Trophoblast cell (in vitro differentiated cells and primary cell): ENCODE data around the gene TRIP10.

Experiments used
- DNase-seq, 2 donors: peaks; one replicate each; pipeline ENCODE4 v3.0.0-alpha.2; 2016
- H2AFZ ChIP-seq: 2 replicates; pipeline ENCODE4 v1.6.1; 2013; ENCODE audit warnings: low read length, moderate library complexity, mild to moderate bottlenecking; ENCODE audit not compliant: insufficient read depth, poor library complexity
- H2AK5ac ChIP-seq: 2 replicates; pipeline ENCODE4 v1.6.1; 2013; ENCODE audit warnings: mild to moderate bottlenecking, low read length
- H2BK120ac ChIP-seq: 2 replicates; pipeline ENCODE4 v1.6.1; 2013; ENCODE audit warnings: low read length, mild to moderate bottlenecking, moderate library complexity; ENCODE audit not compliant: insufficient read depth, poor library complexity
- H2BK12ac ChIP-seq: 2 replicates; pipeline ENCODE4 v1.6.1; 2013; ENCODE audit warnings: mild to moderate bottlenecking, low read length, moderate library complexity
- H2BK5ac ChIP-seq: 2 replicates; pipeline ENCODE4 v1.6.1; 2013; ENCODE audit warnings: low read length, low read depth, moderate library complexity, mild to moderate bottlenecking; ENCODE audit not compliant: poor library complexity
- H3K14ac ChIP-seq: 2 replicates; pipeline ENCODE4 v1.6.1; 2013; ENCODE audit warnings: mild to moderate bottlenecking, low read length
- H3K18ac ChIP-seq: 2 replicates; pipeline ENCODE4 v1.6.1; 2013; ENCODE audit warnings: mild to moderate bottlenecking, low read length
- H3K23ac ChIP-seq: 2 replicates; pipeline ENCODE4 v1.6.1; 2013; ENCODE audit warnings: low read length
- H3K27ac ChIP-seq: 2 replicates; pipeline ENCODE4 v1.5.1; 2013; ENCODE audit warnings: low read depth, mild to moderate bottlenecking, inconsistent platforms, low read length, moderate library complexity
- H3K27me3 ChIP-seq: 2 replicates; pipeline ENCODE4 v1.6.1; 2013; ENCODE audit warnings: inconsistent platforms, mild to moderate bottlenecking, low read length, moderate library complexity; ENCODE audit not compliant: insufficient read depth
- H3K36me3 ChIP-seq, 2 experiments: 1 replicate in 1 of 2; 2 replicates in 1 of 2; pipeline ENCODE4 v1.6.1; 2013; ENCODE audit warnings: low read length in 2 of 2, mild to moderate bottlenecking in 2 of 2, moderate library complexity in 1 of 2; ENCODE audit not compliant: insufficient read depth in 2 of 2, control insufficient read depth in 1 of 2
- H3K4ac ChIP-seq: 2 replicates; pipeline ENCODE4 v1.6.1; 2013; ENCODE audit warnings: low read depth, mild to moderate bottlenecking, low read length, moderate library complexity
- H3K4me1 ChIP-seq, 2 experiments: 1 replicate in 1 of 2; 2 replicates in 1 of 2; pipeline ENCODE4 v1.6.1; 2013; ENCODE audit warnings: low read length in 2 of 2, mild to moderate bottlenecking in 2 of 2, moderate library complexity in 1 of 2; ENCODE audit not compliant: insufficient read depth in 2 of 2, control insufficient read depth in 1 of 2
- H3K4me2 ChIP-seq: 2 replicates; pipeline ENCODE4 v1.6.1; 2013; ENCODE audit warnings: inconsistent platforms, mild to moderate bottlenecking, low read length, moderate library complexity
- H3K4me3 ChIP-seq: 2 replicates; pipeline ENCODE4 v1.5.1; 2013; ENCODE audit warnings: mild to moderate bottlenecking, low read depth, low read length, inconsistent platforms
- H3K79me1 ChIP-seq: one replicate; pipeline ENCODE4 v1.6.1; 2013; ENCODE audit warnings: low read length
- H3K79me2 ChIP-seq: 2 replicates; pipeline ENCODE4 v1.6.1; 2013; ENCODE audit warnings: low read length, mild to moderate bottlenecking; ENCODE audit not compliant: control insufficient read depth, insufficient read depth, poor library complexity
- H3K9ac ChIP-seq: 2 replicates; pipeline ENCODE4 v1.6.1; 2013; ENCODE audit warnings: mild to moderate bottlenecking, low read length
- H3K9me3 ChIP-seq: 2 replicates; pipeline ENCODE4 v1.6.1; 2013; ENCODE audit warnings: low read depth, mild to moderate bottlenecking, control low read depth, inconsistent platforms, low read length; ENCODE audit not compliant: insufficient read depth
- H4K12ac ChIP-seq: 2 replicates; pipeline ENCODE4 v1.6.1; 2013; ENCODE audit warnings: low read depth, mild to moderate bottlenecking, low read length, moderate library complexity
- H4K8ac ChIP-seq: 2 replicates; pipeline ENCODE4 v1.6.1; 2013; ENCODE audit warnings: low read depth, mild to moderate bottlenecking, low read length, moderate library complexity
- H4K91ac ChIP-seq: one replicate; pipeline ENCODE4 v1.6.1; 2013; ENCODE audit warnings: low read depth, mild to moderate bottlenecking, low read length, moderate library complexity
- WGBS: extraction: QIAGEN DNeasy Blood & Tissue Kit; methylation state at CpG from one replicate; pipeline ENCODE4 v1.1.7; 2013; ENCODE audit warnings: missing lambda C conversion rate; ENCODE audit not compliant: insufficient read length, insufficient coverage; ENCODE audit errors: extremely low coverage; 5-methylcytosine and 5-hydroxymethylcytosine counted together

Gene TRIP10

DNA sequence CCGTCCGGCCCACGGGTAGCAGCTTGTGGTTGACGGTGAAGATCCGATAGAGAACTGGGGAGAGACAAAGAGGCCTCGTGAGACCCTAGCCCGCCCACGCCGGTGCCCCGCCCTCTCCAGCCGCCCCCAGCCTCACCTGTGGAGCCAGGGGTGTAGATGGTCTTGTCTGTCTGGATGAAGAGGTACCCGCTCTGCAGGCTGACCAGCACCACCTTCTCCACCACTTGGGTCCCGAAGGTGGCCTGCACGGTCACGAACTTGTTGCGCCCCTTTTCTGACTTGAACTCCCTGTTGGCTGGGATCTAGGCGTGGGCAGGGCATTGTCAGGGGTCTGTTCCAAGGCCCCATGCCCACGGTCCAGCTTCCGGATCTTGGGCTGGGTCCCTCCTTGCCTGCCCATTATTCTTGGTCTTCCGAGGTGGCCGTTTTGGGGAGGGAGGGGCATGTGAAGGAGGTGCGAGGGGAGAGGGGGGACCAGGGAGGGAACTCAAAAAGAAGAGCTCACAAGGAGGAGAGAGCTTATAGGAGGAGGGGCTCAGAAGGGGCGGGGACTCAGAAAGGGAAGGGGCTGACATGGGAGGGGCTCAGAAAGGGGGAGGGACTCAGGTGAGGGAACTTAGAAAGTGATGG, 21.3 kb upstream of the TRIP10 start:
- no peak overlapping the region for H3K9ac ChIP-seq
- H3K4me2 ChIP-seq: no peak overlapping the region
- no peaks in the 10 kb centered on the region for H3K27me3 ChIP-seq
- no peak overlapping the region for H4K8ac ChIP-seq
- no peak overlapping the region for H3K18ac ChIP-seq
- no peak overlapping the region for H2AK5ac ChIP-seq
- no peak overlapping the region for H2BK5ac ChIP-seq
- H3K79me1 ChIP-seq: no peaks in the 10 kb centered on the region
- H3K23ac ChIP-seq: no peak overlapping the region
- no peak overlapping the region for H4K91ac ChIP-seq
- H2BK120ac ChIP-seq: no peak overlapping the region
- no peak for DNase-seq
- no peak overlapping the region for H3K4ac ChIP-seq
- no peak overlapping the region for H2BK12ac ChIP-seq
- peaks cover 2% of the 10 kb centered on the region in 2 experiments for H3K4me1 ChIP-seq
- no peaks in the 10 kb centered on the region for H3K36me3 ChIP-seq
- peaks cover 7% of the 10 kb centered on the region for H3K9me3 ChIP-seq
- WGBS: no CpG with 5 or more reads among the region's 23 CpGs
- H3K27ac ChIP-seq: no peak overlapping the region
- H3K79me2 ChIP-seq: no peaks in the 10 kb centered on the region
- H4K12ac ChIP-seq: no peak overlapping the region
- no peak overlapping the region for H3K14ac ChIP-seq
- H2AFZ ChIP-seq: no peak overlapping the region
- H3K4me3 ChIP-seq: no peak overlapping the region

GRCh38 chr19:6718741-6719539, 20.5 kb upstream of the TRIP10 start:
- Histone ChIP-seq H2BK120ac (no peak overlapping the region), H2BK5ac (no peak overlapping the region), H3K4me2 (no peak overlapping the region), H3K4ac (no peak overlapping the region), H3K79me1 (no peaks in the 10 kb centered on the region), H3K27me3 (no peaks in the 10 kb centered on the region), H3K4me1 (peaks cover 2 to 5% of the 10 kb centered on the region in 2 experiments), H3K4me3 (no peak overlapping the region), H4K91ac (no peak overlapping the region), H4K8ac (no peak overlapping the region), H3K18ac (no peak overlapping the region), H2AFZ (no peak overlapping the region), H3K14ac (no peak overlapping the region), H3K9ac (no peak overlapping the region), H3K23ac (no peak overlapping the region), H4K12ac (no peak overlapping the region), H3K36me3 (no peaks in the 10 kb centered on the region), H2AK5ac (no peak overlapping the region), H2BK12ac (no peak overlapping the region), H3K27ac (no peak overlapping the region), H3K79me2 (no peaks in the 10 kb centered on the region), H3K9me3 (peaks cover 7% of the 10 kb centered on the region)
- DNase-seq: peak; percentile 19 to 41
- no CpG with 5 or more reads among the region's 21 CpGs for WGBS

- Histone ChIP-seq H2AK5ac (no peak overlapping the region), H3K36me3 (no peaks in the 10 kb centered on the region), H3K4me2 (no peak overlapping the region), H2BK5ac (no peak overlapping the region), H3K4ac (no peak overlapping the region), H4K8ac (no peak overlapping the region), H3K27me3 (no peaks in the 10 kb centered on the region), H2AFZ (no peak overlapping the region), H3K18ac (no peak overlapping the region), H3K79me2 (no peaks in the 10 kb centered on the region), H3K4me1 (peaks cover 2 to 5% of the 10 kb centered on the region in 2 experiments), H3K79me1 (no peaks in the 10 kb centered on the region), H4K91ac (no peak overlapping the region), H3K27ac (no peak overlapping the region), H2BK120ac (no peak overlapping the region), H2BK12ac (no peak overlapping the region), H3K4me3 (no peak overlapping the region), H3K9ac (no peak overlapping the region), H4K12ac (no peak overlapping the region), H3K14ac (no peak overlapping the region), H3K9me3 (peaks cover 7% of the 10 kb centered on the region), H3K23ac (no peak overlapping the region)
- no peak for DNase-seq
- WGBS: 100% methylated on average over 3 of the region's 6 CpGs
These were observed 20.0 kb upstream of the TRIP10 start for GRCh38 chr19:6719540-6719861.

GRCh38 chr19:6719992-6720368, 19.5 kb upstream of the TRIP10 start:
- Histone ChIP-seq H2BK120ac (no peak overlapping the region), H3K23ac (no peak overlapping the region), H2BK12ac (no peak overlapping the region), H4K8ac (no peak overlapping the region), H3K36me3 (no peaks in the 10 kb centered on the region), H4K12ac (no peak overlapping the region), H3K9me3 (peaks cover 7% of the 10 kb centered on the region), H3K4me1 (peaks cover 2 to 5% of the 10 kb centered on the region in 2 experiments), H4K91ac (no peak overlapping the region), H3K79me2 (no peaks in the 10 kb centered on the region), H2BK5ac (no peak overlapping the region), H3K79me1 (no peaks in the 10 kb centered on the region), H3K4me2 (no peak overlapping the region), H3K4ac (no peak overlapping the region), H3K27ac (no peak overlapping the region), H3K18ac (no peak overlapping the region), H3K14ac (no peak overlapping the region), H3K4me3 (no peak overlapping the region), H3K27me3 (no peaks in the 10 kb centered on the region), H2AK5ac (no peak overlapping the region), H3K9ac (no peak overlapping the region), H2AFZ (no peak overlapping the region)
- WGBS: no CpG with 5 or more reads among the region's 3 CpGs
- DNase-seq: no peak
